Liver (tissue), 3 donors: ENCODE results near the gene NAE1.

Experiments used
- CTCF ChIP-seq: fragments of 150-350 bp; IDR thresholded peaks from 2 replicates; pipeline ENCODE4 v1.5.1; 2017; ENCODE audit warnings: improper control_type of control experiment, low read depth, low read length; ENCODE audit not compliant: missing input control
- FOXA1 ChIP-seq: IDR thresholded peaks from 2 replicates; pipeline ENCODE4 v1.6.1; 2016; ENCODE audit warnings: antibody characterized with exemption
- GABPA ChIP-seq, 2 donors: IDR thresholded peaks in 1 of 2; conservative IDR thresholded peaks in 1 of 2; 2 replicates each; pipeline ENCODE4 v1.6.1; 2016; ENCODE audit warnings: antibody characterized with exemption in 2 of 2, mild to moderate bottlenecking in 1 of 2, moderate library complexity in 1 of 2
- JUND ChIP-seq, 2 donors: IDR thresholded peaks; 2 replicates each; pipeline ENCODE4 v1.6.1; 2016; ENCODE audit warnings: antibody characterized with exemption in 2 of 2
- SP1 ChIP-seq: IDR thresholded peaks from 2 replicates; pipeline ENCODE4 v1.6.1; 2018; ENCODE audit warnings: antibody characterized with exemption, mild to moderate bottlenecking
- ZBTB33 ChIP-seq: IDR thresholded peaks from 2 replicates; pipeline ENCODE4 v1.6.1; 2016; ENCODE audit warnings: antibody characterized with exemption
- donor health status: healthy.
- donor health status: healthy.

DNA sequence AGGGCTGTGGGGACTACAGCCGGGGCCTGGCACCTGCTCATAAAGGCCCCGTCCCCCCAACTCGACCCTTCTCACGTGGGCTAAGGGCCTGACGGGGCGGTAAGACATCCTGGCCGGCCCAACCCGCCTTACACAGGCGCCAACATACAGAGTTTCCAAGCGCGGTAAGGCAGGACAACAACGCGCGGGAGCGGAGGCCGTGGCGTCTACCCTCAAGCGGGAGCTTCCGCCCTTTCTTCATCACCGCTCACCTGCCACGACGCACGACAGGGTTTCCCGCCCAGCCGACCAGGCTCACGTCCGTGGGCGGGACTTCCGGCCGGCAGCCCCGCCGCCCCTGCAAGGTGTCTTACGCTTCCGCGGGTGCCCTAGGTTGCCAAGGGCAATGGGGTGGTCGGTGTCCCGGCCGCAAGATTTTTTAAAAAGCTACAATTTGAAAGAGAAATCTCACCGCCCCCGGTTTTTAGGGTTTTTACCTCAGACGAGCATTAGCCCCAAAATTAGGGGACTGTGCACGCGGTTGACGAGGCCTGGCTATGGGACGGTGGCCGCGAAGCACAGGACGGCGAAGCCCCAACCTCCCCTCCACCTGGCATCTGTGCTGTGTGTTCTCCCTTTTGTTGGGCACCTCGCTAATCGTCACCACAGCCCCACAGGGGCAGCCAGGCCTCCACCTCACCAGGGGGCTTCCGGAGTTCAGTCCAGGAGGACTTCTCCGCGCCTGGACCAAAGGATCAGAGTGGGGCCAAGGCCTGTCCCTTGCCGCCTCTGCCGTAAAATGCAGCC is 29.3 kb downstream of the NAE1 start, which contains the start of gene TERB1:
- TF ChIP-seq CTCF (no peak), GABPA (IDR thresholded peaks at IDR 0.05 in 1 of 2, conservative IDR thresholded peaks at IDR 0.05 in 1 of 2) (no peak), SP1 (no peak), ZBTB33 (no peak), JUND (IDR thresholded peaks at IDR 0.05) (no peak), FOXA1 (no peak)
